GM12892 (cell line): ENCODE results near the gene MEIKIN.

Source experiments
- POLR2A ChIP-seq: IDR thresholded peaks from 2 replicates; pipeline ENCODE4 v1.6.1; 2011; ENCODE audit warnings: low read depth, low read length, control low read depth
- POLR2AphosphoS5 ChIP-seq: IDR thresholded peaks from 2 replicates; pipeline ENCODE4 v1.6.1; 2011; ENCODE audit warnings: low read depth, low read length, control low read depth
- TAF1 ChIP-seq: IDR thresholded peaks from 2 replicates; pipeline ENCODE4 v1.6.1; 2011; ENCODE audit warnings: low read depth, mild to moderate bottlenecking, control low read depth, low read length, borderline replicate concordance

DNA sequence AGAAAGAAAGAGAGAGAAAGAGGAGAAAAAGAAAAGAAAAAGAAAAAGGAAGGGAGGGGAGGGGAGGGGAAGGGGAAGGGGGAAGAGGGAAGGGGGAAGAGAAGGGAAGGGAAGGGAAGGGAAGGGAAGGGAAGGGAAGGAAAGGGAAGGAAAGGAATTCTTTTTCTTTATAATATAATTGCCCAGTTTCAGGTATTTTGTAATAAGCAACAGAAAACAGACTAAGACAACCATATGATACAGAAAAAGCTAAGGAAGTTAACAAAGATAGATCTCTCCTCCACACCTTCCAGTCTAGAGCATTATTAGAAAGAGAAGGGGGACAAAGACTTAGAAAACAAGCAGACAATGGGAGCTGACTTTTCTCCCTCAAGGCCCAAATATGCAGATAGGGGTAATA, 31.0 kb downstream of the MEIKIN start:
- TF ChIP-seq POLR2A (no peak), TAF1 (no peak), POLR2AphosphoS5 (no peak)
